Mammary epithelial cell (primary cell): Measurements from ENCODE around the gene TMEM140.

Experiments used
- EZH2 ChIP-seq: IDR thresholded peaks from 2 replicates; pipeline ENCODE4 v1.6.1; 2012; ENCODE audit warnings: low read length, inconsistent platforms, borderline replicate concordance
- TF ChIP-seq, protein P1 (sequence below), 2 donors: IDR thresholded peaks in 1 of 2; conservative IDR thresholded peaks in 1 of 2; 2 replicates each; pipeline ENCODE4 v1.5.1; 2011 to 2012; ENCODE audit warnings: inconsistent platforms in 2 of 2, low read length in 2 of 2, mild to moderate bottlenecking in 2 of 2, control low read depth in 1 of 2, low read depth in 1 of 2; ENCODE audit not compliant: insufficient read depth in 1 of 2; ENCODE audit errors: extremely low read depth in 1 of 2

GRCh38 chr7:135200821-135201331 is 53.0 kb downstream of the TMEM140 start:
- TF ChIP-seq, protein P1, sequence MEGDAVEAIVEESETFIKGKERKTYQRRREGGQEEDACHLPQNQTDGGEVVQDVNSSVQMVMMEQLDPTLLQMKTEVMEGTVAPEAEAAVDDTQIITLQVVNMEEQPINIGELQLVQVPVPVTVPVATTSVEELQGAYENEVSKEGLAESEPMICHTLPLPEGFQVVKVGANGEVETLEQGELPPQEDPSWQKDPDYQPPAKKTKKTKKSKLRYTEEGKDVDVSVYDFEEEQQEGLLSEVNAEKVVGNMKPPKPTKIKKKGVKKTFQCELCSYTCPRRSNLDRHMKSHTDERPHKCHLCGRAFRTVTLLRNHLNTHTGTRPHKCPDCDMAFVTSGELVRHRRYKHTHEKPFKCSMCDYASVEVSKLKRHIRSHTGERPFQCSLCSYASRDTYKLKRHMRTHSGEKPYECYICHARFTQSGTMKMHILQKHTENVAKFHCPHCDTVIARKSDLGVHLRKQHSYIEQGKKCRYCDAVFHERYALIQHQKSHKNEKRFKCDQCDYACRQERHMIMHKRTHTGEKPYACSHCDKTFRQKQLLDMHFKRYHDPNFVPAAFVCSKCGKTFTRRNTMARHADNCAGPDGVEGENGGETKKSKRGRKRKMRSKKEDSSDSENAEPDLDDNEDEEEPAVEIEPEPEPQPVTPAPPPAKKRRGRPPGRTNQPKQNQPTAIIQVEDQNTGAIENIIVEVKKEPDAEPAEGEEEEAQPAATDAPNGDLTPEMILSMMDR (conservative IDR thresholded peaks at IDR 0.05 in 1 of 2, IDR thresholded peaks at IDR 0.05 in 1 of 2; ENCODE audit: extremely low read depth in 1 of 2, insufficient read depth in 1 of 2, low read depth in 1 of 2, low read length in 2 of 2), result no peak
- TF ChIP-seq EZH2, result no peak
